H1 (cell line): ENCODE results near the gene TMEM131L. TPM values are rescaled to one million over a fixed set of nuclear protein-coding genes. Genes with fewer than 3 reads are reported as not detected.

ENCODE experiments used
- GABPA ChIP-seq: IDR thresholded peaks from 2 replicates; pipeline ENCODE4 v1.6.1; 2011; ENCODE audit warnings: mild to moderate bottlenecking, low read length, moderate library complexity, borderline replicate concordance; ENCODE audit not compliant: insufficient read depth
- PHF8 ChIP-seq: fragments of 200-600 bp; sonication (generic); conservative IDR thresholded peaks from 2 replicates; pipeline ENCODE4 v1.7.1; 2012; ENCODE audit warnings: low read depth, mild to moderate bottlenecking, inconsistent platforms, low read length, moderate library complexity
- polyA plus RNA-seq, 7 experiments: library from polyadenylated mRNA; depleted of rRNA in 3 of 7; stranded (reverse) in 5 of 7; unstranded in 2 of 7; fragments of >200 nt in 5 of 7; fragments of 200-250 nt in 2 of 7; gene quantifications; 1 replicate in 5 of 7; 2 replicates in 1 of 7; 4 replicates in 1 of 7; pipeline versions ENCODE4 v1.2.1 to v1.2.3, GENCODE V29; 2011 to 2013; ENCODE audit warnings: missing spikeins in 2 of 7, mixed read lengths in 2 of 7
- total RNA-seq: library from RNA; stranded (reverse); fragmentation: NEBNext Ultra II Directional; extraction: Animal tissue kit (Norgen Biotek cat#: 25700); gene quantifications from 2 replicates; pipeline ENCODE4 v1.2.1, GENCODE V29; 2021
- TF ChIP-seq, protein P1 (sequence below): IDR thresholded peaks from 2 replicates; pipeline ENCODE4 v1.6.1; 2011; ENCODE audit warnings: low read length, improper control_type of control experiment

The TMEM131L gene
- total and polyA plus RNA-seq, 2 of the 8 experiments (the other 6 are each of a cell fraction or from before 2014, with no cell fraction given), result 14.3 to 26.1 TPM

DNA sequence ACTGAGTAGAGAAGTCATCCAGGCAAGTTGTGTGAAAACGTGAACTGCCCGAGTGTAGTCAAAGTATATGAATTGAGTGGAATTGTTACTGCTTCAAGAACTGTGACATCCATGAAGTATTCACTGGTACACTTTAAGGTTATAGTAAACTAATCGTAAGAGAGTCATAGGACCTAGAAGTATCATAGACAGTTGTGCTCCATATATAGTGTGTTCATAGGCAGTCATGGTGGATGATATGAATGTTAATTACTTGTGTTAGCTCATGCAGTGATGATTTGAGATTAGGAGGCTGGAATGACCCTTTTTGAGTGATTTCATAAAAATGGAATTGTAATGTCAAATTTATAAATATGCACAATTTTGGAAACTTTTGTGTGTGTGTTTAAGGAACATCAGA, 136.6 kb downstream of the TMEM131L start (continued):
- TF ChIP-seq GABPA (no peak), PHF8 (no peak)
- TF ChIP-seq, protein P1, sequence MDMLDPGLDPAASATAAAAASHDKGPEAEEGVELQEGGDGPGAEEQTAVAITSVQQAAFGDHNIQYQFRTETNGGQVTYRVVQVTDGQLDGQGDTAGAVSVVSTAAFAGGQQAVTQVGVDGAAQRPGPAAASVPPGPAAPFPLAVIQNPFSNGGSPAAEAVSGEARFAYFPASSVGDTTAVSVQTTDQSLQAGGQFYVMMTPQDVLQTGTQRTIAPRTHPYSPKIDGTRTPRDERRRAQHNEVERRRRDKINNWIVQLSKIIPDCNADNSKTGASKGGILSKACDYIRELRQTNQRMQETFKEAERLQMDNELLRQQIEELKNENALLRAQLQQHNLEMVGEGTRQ, result no peak
